ENCODE data around the gene TNN. TPM values are rescaled to one million over a fixed set of nuclear protein-coding genes. Genes with fewer than 3 reads are reported as not detected.
"Not testable (repeated sequence)": the region's sequence is repeated elsewhere in the genome, so short reads cannot be mapped to it uniquely, and the experiment has no call there.

The TNN gene, protein sequence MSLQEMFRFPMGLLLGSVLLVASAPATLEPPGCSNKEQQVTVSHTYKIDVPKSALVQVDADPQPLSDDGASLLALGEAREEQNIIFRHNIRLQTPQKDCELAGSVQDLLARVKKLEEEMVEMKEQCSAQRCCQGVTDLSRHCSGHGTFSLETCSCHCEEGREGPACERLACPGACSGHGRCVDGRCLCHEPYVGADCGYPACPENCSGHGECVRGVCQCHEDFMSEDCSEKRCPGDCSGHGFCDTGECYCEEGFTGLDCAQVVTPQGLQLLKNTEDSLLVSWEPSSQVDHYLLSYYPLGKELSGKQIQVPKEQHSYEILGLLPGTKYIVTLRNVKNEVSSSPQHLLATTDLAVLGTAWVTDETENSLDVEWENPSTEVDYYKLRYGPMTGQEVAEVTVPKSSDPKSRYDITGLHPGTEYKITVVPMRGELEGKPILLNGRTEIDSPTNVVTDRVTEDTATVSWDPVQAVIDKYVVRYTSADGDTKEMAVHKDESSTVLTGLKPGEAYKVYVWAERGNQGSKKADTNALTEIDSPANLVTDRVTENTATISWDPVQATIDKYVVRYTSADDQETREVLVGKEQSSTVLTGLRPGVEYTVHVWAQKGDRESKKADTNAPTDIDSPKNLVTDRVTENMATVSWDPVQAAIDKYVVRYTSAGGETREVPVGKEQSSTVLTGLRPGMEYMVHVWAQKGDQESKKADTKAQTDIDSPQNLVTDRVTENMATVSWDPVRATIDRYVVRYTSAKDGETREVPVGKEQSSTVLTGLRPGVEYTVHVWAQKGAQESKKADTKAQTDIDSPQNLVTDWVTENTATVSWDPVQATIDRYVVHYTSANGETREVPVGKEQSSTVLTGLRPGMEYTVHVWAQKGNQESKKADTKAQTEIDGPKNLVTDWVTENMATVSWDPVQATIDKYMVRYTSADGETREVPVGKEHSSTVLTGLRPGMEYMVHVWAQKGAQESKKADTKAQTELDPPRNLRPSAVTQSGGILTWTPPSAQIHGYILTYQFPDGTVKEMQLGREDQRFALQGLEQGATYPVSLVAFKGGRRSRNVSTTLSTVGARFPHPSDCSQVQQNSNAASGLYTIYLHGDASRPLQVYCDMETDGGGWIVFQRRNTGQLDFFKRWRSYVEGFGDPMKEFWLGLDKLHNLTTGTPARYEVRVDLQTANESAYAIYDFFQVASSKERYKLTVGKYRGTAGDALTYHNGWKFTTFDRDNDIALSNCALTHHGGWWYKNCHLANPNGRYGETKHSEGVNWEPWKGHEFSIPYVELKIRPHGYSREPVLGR (N-terminal part only)
- total RNA-seq = under 1 TPM; 0.18 to 0.67 (median 0.41) TPM
- long read RNA-seq = 0 reads

DNA sequence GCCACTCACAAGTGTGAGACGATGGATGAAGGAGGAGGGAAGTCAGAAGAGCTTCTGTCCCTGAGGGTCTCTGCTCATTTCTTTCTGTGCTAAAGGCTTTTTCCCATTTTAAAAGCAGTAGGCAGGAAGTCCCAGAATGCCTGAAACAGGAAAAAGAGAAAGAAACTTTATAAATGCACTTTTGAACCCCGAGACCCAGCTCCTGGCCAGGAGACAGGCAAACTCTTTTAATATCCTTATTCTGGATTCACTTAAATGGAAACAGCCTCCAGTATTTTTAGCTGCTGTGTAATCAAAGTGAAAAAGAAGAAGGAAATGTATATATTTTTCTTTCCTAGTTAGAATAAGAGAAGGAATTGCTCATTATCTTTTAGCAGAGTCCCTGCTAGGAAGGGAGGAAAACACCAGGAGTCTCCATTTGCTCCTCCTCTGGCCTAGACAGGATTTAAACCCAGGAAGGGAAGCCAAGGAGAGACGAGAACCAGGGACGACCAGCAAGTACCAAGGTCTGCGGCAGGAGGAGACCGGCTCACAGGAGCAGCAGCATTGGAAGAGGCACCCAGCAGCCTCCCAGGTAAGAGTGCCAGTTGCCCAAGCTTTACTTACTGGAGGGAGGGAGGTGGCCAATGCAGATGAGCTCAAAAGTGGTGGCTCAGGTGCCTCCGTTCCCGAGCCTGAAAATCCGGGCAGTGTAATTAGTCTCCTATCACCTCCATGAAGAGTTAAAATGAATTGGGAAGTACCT lies at the start of gene TNN:
Gene TNN, plus strand, starts transcription at position 472 of the 745 bp plus-strand sequence. CDS start 9,586 bp downstream, outside the sequence.
- Histone ChIP-seq H3K4me1 (no peaks in the 10 kb centered on the region), H3K36me3 (no peaks in the 10 kb centered on the region), H3K4me3 (no peak within 1 kb of the TSS), H3K27ac (no peak within 1 kb of the TSS), H3K9me3 (no peaks in the 10 kb centered on the region), H3K27me3 (no peaks in the 10 kb centered on the region)
- 68% methylated on average over 8 of the region's 9 CpGs for WGBS (ENCODE audit: insufficient coverage, low coverage, low lambda C conversion rate, missing lambda C conversion rate)
- TF ChIP-seq, protein P1, sequence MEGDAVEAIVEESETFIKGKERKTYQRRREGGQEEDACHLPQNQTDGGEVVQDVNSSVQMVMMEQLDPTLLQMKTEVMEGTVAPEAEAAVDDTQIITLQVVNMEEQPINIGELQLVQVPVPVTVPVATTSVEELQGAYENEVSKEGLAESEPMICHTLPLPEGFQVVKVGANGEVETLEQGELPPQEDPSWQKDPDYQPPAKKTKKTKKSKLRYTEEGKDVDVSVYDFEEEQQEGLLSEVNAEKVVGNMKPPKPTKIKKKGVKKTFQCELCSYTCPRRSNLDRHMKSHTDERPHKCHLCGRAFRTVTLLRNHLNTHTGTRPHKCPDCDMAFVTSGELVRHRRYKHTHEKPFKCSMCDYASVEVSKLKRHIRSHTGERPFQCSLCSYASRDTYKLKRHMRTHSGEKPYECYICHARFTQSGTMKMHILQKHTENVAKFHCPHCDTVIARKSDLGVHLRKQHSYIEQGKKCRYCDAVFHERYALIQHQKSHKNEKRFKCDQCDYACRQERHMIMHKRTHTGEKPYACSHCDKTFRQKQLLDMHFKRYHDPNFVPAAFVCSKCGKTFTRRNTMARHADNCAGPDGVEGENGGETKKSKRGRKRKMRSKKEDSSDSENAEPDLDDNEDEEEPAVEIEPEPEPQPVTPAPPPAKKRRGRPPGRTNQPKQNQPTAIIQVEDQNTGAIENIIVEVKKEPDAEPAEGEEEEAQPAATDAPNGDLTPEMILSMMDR (IDR thresholded peaks at IDR 0.05) = no peak
- TF ChIP-seq POLR2A (IDR thresholded peaks at IDR 0.05) = no peak
- ATAC-seq (no peak), DNase-seq (no peak)
- intact Hi-C loops (cut with DNase I) = no loop called here

DNA sequence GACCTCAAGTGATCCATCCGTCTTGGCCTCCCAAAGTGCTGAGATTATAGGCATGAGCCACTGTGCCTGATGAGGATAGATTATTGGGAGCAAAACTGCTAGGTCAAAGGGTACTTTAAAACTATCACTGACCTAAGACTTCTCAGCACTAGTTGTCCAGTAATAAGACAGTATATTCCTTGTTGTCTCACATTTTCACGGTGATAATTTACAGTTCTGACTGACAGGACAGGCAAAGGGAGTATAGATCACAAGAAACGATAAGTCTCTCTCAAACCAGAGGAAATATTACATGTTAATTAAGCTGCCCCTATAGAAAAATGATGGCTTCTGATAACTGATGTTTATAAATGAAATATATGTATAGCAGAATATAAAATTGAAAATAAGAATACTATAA lies 48.1 kb upstream of the TNN start:
- TF ChIP-seq, protein P1 (IDR thresholded peaks at IDR 0.05) = no peak
- TF ChIP-seq POLR2A (IDR thresholded peaks at IDR 0.05) = no peak
- H3K36me3 ChIP-seq = peaks cover 0 to 31% (median 16%) of the 10 kb centered on the region in 4 donors
- H3K4me3 ChIP-seq = no peak overlapping the region
- no peak overlapping the region for H3K27ac ChIP-seq
- intact Hi-C loops (cut with DNase I) = no loop called here
- H3K4me1 ChIP-seq = peaks cover 0 to 15% (median 4%) of the 10 kb centered on the region in 4 donors
- no peaks in the 10 kb centered on the region for H3K9me3 ChIP-seq
- DNase-seq (no peak), ATAC-seq (no peak)
- 93% methylated on average over 3 of the region's 3 CpGs for whole genome bisulfite sequencing (ENCODE audit: insufficient coverage, low coverage, low lambda C conversion rate, missing lambda C conversion rate)
- no peaks in the 10 kb centered on the region for H3K27me3 ChIP-seq

DNA sequence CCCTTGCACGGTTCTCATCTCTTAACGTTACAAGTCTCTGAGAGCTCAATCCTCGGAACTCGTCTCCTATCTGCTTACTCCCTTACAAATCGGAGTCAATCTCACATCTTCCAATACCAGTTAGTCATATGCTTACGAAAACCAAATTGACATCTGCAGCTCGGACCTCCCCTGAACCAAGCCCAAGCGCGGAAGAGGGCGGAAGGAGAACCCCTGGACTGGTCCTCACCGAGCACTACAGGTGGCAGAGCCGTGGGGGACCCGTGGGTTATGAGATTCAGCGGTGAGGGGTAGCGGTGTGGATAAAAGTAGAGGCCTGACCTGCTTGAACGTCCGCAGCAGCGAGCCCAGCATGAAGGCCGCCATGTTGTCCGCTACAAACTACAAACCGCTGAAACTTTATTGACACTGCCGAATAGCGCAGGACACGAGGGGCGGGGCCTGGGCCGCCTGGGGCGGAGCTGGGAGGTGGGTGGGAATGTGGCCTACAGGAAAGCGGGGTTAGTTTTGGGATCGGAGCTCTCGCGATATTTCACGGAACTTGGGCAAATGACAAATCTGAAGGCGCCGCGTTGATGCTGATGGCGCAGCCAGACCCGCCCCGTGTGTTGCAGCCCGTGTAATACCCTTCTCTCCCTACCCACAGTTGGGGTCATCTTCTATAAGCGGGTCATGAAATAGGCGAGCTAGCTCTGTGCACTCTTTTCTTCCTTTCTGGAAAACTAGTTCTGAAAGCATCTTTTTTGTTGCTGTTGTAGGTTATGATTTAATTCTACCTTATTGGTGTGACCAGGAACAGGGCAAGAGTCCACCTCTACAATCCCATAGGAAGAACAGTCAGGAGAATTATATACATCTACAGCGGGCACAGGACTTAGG lies 44.4 kb upstream of the TNN start, which contains the start of gene MRPS14:
Gene MRPS14, minus strand, starts transcription at position 383 of the 879 bp plus-strand sequence. Its CDS starts 17 bp downstream, at position 366.
- intact Hi-C loops (cut with DNase I) = no loop called here
- ATAC-seq (peak; percentile 98 to 100 (median 99)), DNase-seq (peak; percentile 96 to 98 (median 97))
- H3K9me3 ChIP-seq = no peaks in the 10 kb centered on the region
- H3K4me1 ChIP-seq = peaks cover 0 to 15% (median 4%) of the 10 kb centered on the region in 4 donors
- H3K27ac ChIP-seq = peak within 1 kb of the TSS; percentile 70 to 87 (median 72)
- TF ChIP-seq POLR2A (IDR thresholded peaks at IDR 0.05) = peak; percentile 68
- TF ChIP-seq, protein P1 (IDR thresholded peaks at IDR 0.05) = no peak
- H3K4me3 ChIP-seq = peak within 1 kb of the TSS; percentile 64 to 89 (median 85)
- H3K36me3 ChIP-seq = peaks cover 0 to 2% (median 0%) of the 10 kb centered on the region in 4 donors
- WGBS (ENCODE audit: insufficient coverage, low coverage, low lambda C conversion rate, missing lambda C conversion rate) = 4% methylated on average over 33 of the region's 42 CpGs
- no peaks in the 10 kb centered on the region for H3K27me3 ChIP-seq

DNA sequence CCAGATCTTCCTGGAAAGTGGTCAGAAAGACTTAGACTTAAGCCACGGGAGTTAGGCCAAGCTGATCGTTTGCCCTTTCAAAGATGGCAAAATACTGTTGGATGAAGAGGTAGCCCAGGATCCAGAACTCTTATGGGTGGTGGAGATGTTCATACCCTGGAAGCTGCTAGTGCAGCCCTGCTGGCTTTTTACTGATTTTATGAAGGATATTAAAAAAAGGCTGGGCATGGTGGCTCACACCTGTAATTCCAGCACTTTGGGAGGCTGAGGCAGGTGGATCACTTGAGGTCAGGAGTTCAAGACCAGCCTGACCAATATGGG lies 43.8 kb upstream of the TNN start:
- H3K9me3 ChIP-seq; H3K27me3 ChIP-seq; DNase-seq; H3K36me3 ChIP-seq; intact Hi-C loops (cut with DNase I); ATAC-seq: not testable (repeated sequence)
- peak overlapping the region in 2 of 3 donors; percentile 85 to 89 for H3K4me3 ChIP-seq
- H3K27ac ChIP-seq = peak overlapping the region; percentile 41 to 87 (median 72)
- peaks cover 0 to 15% (median 4%) of the 10 kb centered on the region in 4 donors for H3K4me1 ChIP-seq
- no CpG with 5 or more reads among the region's 2 CpGs for WGBS (ENCODE audit: insufficient coverage, low coverage, low lambda C conversion rate, missing lambda C conversion rate)
